GM13977 (cell line): ENCODE measurements around the gene NAT14.
"Not testable (repeated sequence)": the region's sequence is repeated elsewhere in the genome, so short reads cannot be mapped to it uniquely, and the experiment has no call there.

Experiments used
- DNase-seq: peaks from one replicate; pipeline ENCODE4 v3.0.0; 2012; ENCODE audit warnings: low spot score
- CTCF ChIP-seq: IDR thresholded peaks from 2 replicates; pipeline ENCODE4 v1.5.1; 2012; ENCODE audit warnings: mild to moderate bottlenecking, control low read depth; ENCODE audit not compliant: insufficient read depth; ENCODE audit errors: extremely low read depth, missing control alignments
- in situ Hi-C: fragments of 300-500 bp; cut with MboI; formaldehyde crosslinking; loops from one replicate; pipeline ENCODE4 v1.12.0; 2022; ENCODE audit warnings: low sequenced_read_pairs, low pct_unique_long_range_greater_than_20kb, mixed read lengths, inconsistent platforms; ENCODE audit not compliant: unreplicated experiment

NAT14 gene

GRCh38 chr19:55530996-55531395 lies 46.0 kb downstream of the NAT14 start:
- DNase-seq = no peak
- no peak for TF ChIP-seq CTCF

DNA sequence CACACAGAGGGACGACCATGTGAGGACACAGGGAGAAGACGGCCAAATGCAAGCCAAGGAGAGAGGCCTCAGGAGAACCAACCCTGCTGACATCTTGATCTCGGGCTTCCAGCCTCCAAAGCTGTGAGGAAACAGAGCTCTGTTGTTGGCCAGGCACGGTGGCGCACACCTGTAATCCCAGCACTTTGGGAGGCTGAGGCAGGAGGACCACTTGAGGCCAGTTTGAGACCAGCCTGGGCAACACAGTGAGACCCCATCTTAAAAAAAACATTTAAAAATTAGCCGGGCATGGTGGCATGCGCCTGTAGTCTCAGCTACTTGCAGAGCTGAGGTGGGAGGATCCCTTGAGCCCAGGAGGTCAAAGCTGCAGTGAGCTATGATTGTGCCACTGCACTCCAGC lies 49.3 kb downstream of the NAT14 start:
- DNase-seq, in situ Hi-C loops: not testable (repeated sequence)

More at GRCh38 chr19:55530996-55531395, 46.0 kb downstream of the NAT14 start:
- in situ Hi-C loops = no loop called here

DNA sequence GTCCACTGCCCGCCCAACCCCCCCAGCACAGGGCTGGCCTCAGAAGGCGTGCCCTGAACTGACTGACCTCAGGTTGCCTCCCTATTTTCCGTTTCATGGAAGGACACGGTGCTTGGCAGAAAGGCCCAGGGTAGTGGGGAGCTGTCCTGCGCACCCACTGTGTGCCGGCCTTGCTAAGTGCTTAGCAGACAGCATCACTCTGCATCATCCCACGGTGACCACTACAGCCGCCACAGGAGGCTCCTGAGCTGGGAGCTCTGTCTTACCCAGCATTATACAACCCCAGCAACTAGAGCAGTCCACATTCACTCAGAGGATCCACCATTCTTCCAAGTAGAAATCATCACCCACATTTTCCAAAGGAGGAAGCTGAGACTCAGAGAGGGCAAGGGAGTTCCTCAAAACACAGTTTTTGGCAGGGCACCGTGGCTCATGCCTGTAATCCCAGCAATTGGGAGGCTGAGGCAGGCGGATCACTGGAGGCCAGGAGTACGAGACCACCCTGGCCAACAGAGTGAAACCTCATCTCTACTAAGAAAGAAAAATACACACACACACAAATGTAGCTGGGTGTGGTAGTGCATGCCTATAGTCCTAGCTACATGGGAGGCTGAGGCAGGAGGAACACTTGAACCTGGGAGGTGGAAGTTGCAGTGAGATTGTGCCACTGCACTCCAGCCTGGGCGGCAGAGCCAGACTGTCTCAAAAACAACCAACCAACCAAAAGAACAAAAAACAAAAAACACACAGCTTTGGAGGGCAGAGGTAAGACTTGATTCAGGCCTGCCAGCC lies 50.4 kb downstream of the NAT14 start:
- in situ Hi-C loops = no loop called here
- TF ChIP-seq CTCF = no peak
- DNase-seq = no peak

DNA sequence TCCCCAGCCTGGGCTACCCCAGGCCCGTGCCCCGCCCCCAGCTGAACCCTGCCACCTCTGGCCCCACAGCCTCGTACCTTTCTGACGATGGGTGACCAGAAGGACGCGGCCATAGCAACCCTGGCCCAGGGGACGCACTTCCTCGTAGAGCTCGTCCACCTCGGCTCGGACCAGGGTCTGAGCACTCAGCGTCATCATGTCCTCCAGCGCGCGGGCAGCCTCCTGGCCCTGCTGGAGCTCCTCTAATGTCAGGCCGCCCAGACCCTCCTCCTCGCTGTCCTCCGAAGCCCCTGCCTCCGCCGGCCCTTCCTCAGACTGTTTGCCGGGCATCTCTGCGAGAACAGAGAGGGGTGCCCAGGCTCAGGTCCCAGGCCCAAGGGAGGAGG lies 51.0 kb downstream of the NAT14 start:
- TF ChIP-seq CTCF = no peak
- no peak for DNase-seq
- in situ Hi-C loops = no loop called here

DNA sequence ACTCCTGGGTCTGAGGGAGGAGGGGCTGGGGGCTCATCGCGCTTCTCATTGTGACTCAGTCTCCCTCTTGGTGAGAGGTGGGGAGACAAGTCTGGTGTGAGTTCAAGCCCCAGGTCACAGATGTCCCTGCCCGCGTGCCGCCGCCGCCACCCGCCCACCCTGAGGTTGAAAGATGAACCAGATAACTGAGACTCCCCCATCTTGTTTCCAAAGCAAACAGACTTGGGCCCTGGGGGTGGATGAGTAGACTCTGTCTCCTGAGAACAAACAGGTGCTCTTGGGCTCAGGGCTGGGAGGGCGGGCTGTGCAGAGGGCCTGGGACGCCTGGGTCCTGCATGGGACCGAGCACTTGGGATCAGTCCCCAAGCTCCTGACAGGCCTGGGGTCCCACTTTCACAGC lies 51.4 kb downstream of the NAT14 start:
- in situ Hi-C loops = no loop called here
- DNase-seq = no peak
- TF ChIP-seq CTCF = no peak
